ENCODE data around the gene CHAD.

- TF ChIP-seq EZH2phosphoT487 (IDR thresholded peaks at IDR 0.05; ENCODE audit: insufficient read depth, low read depth) (no peak), EZH2 (IDR thresholded peaks at IDR 0.05; ENCODE audit: insufficient read depth, poor library complexity, severe bottlenecking) (no peak)
These were observed 3.6 kb upstream of the CHAD start for GRCh38 chr17:50472286-50472685.
